B cell (primary cell): ENCODE results near the gene ARF6. TPM values are rescaled to one million over a fixed set of nuclear protein-coding genes. Genes with fewer than 3 reads are reported as not detected.
A peak's percentile ranks its signal among the peaks of the same experiment; 100 is the strongest.

ENCODE experiments used
- ATAC-seq: fragments of 200-7000 bp; cut with Tn5 transposase; one replicate; pipeline ENCODE4 v1.10.0; 2021; ENCODE audit warnings: low read depth, mild to moderate bottlenecking, moderate number of reproducible peaks, moderate library complexity
- CTCF ChIA-PET: fragments of 350-600 bp; sonication (Branson Sonifier 250); formaldehyde crosslinking; loops from one replicate; lab custom pipeline; 2021; ENCODE audit warnings: antibody characterized with exemption, inconsistent platforms; lab: Charles Lee
- POLR2A ChIA-PET: fragments of 350-600 bp; sonication (Branson Sonifier 250); formaldehyde crosslinking; loops from one replicate; lab custom pipeline; 2021; ENCODE audit warnings: antibody characterized with exemption; lab: Charles Lee
- DNase-seq: peaks from one replicate; pipeline ENCODE4 v3.0.0; 2013
- H2AFZ ChIP-seq: 2 replicates; pipeline ENCODE4 v1.6.1; 2012; ENCODE audit warnings: mild to moderate bottlenecking, low read depth, low read length; ENCODE audit not compliant: insufficient read depth, poor library complexity, severe bottlenecking
- H3K27ac ChIP-seq, 2 donors: 1 replicate in 1 of 2; 2 replicates in 1 of 2; pipeline ENCODE4 v1.5.1; 2012 to 2013; ENCODE audit warnings: low read length in 2 of 2, mild to moderate bottlenecking in 2 of 2, moderate library complexity in 1 of 2
- H3K27me3 ChIP-seq, 4 experiments: fragments of 200-600 bp in 1 of 4; sonication (generic) in 1 of 4; replicated peaks in 1 of 4; 1 replicate in 2 of 4; 2 replicates in 2 of 4; pipeline versions ENCODE4 v1.6.1 to v1.7.0; 2013 to 2016; ENCODE audit warnings: low read length in 3 of 4, mild to moderate bottlenecking in 2 of 4, mixed read lengths in 1 of 4, moderate library complexity in 1 of 4; ENCODE audit not compliant: insufficient read depth in 4 of 4, control insufficient read depth in 3 of 4; ENCODE audit errors: control extremely low read depth in 1 of 4
- H3K36me3 ChIP-seq, 2 experiments: replicated peaks in 1 of 2; 1 replicate in 1 of 2; 2 replicates in 1 of 2; pipeline versions ENCODE4 v1.6.1 to v1.7.1; 2013; ENCODE audit warnings: low read length in 1 of 2; ENCODE audit not compliant: insufficient read depth in 2 of 2, control insufficient read depth in 1 of 2; ENCODE audit errors: control extremely low read depth in 1 of 2, extremely low read depth in 1 of 2
- H3K4me1 ChIP-seq, 2 donors: fragments of 200-600 bp in 1 of 2; sonication (generic) in 1 of 2; 1 replicate in 1 of 2; 2 replicates in 1 of 2; pipeline versions ENCODE4 v1.5.1 to v1.6.1; 2013 to 2017; ENCODE audit warnings: low read length in 2 of 2; ENCODE audit not compliant: control insufficient read depth in 2 of 2, insufficient read depth in 2 of 2
- H3K4me2 ChIP-seq: replicated peaks from 2 replicates; pipeline ENCODE3; 2012; ENCODE audit warnings: mild to moderate bottlenecking, low read depth, low read length; ENCODE audit not compliant: poor library complexity, severe bottlenecking
- H3K4me3 ChIP-seq, 5 experiments: fragments of 200-600 bp in 1 of 5; sonication (generic) in 1 of 5; 1 replicate in 3 of 5; 2 replicates in 2 of 5; pipeline versions ENCODE4 v1.5.1 to v1.7.0; 2011 to 2016; ENCODE audit warnings: low read length in 4 of 5, mild to moderate bottlenecking in 4 of 5, low read depth in 2 of 5, control low read depth in 1 of 5, moderate library complexity in 1 of 5; ENCODE audit not compliant: insufficient read depth in 1 of 5; ENCODE audit errors: control extremely low read depth in 1 of 5, extremely low read depth in 1 of 5
- H3K79me2 ChIP-seq: fragments of 200-600 bp; sonication (generic); one replicate; pipeline ENCODE4 v1.6.0; 2016; ENCODE audit warnings: low read length; ENCODE audit not compliant: control insufficient read depth, insufficient read depth
- H3K9ac ChIP-seq: fragments of 200-600 bp; sonication (generic); 2 replicates; pipeline ENCODE4 v1.6.1; 2017; ENCODE audit warnings: mild to moderate bottlenecking, low read length, moderate library complexity
- H3K9me3 ChIP-seq, 3 donors: one replicate each; pipeline versions ENCODE4 v1.6.1 to v1.7.1; 2013; ENCODE audit warnings: low read length in 2 of 3; ENCODE audit not compliant: control insufficient read depth in 2 of 3, insufficient read depth in 1 of 3; ENCODE audit errors: control extremely low read depth in 1 of 3
- H4K20me1 ChIP-seq: 2 replicates; pipeline ENCODE4 v1.6.0; 2012; ENCODE audit warnings: mild to moderate bottlenecking, low read length; ENCODE audit not compliant: insufficient read depth, control insufficient read depth, poor library complexity, severe bottlenecking
- H3K27ac Mint-ChIP-seq: one replicate; pipeline ENCODE4 v1.8.0; 2021; ENCODE audit warnings: mixed read lengths
- H3K27me3 Mint-ChIP-seq: one replicate; pipeline ENCODE4 v1.8.0; 2021; ENCODE audit warnings: mixed read lengths
- H3K4me1 Mint-ChIP-seq: one replicate; pipeline ENCODE4 v1.8.0; 2021; ENCODE audit warnings: mixed read lengths
- H3K4me3 Mint-ChIP-seq: one replicate; pipeline ENCODE4 v1.8.0; 2021; ENCODE audit warnings: mixed read lengths
- H3K9me3 Mint-ChIP-seq: one replicate; pipeline ENCODE4 v1.8.0; 2022; ENCODE audit warnings: mixed read lengths; ENCODE audit not compliant: insufficient read depth
- CTCF ChIP-seq: fragments of 200-600 bp; IDR thresholded peaks from one replicate; pipeline ENCODE4 v1.8.0; 2022; ENCODE audit warnings: antibody characterized with exemption, mild to moderate bottlenecking
- EZH2 ChIP-seq: IDR thresholded peaks from 2 replicates; pipeline ENCODE4 v1.6.1; 2012; ENCODE audit warnings: borderline replicate concordance, low read depth, mild to moderate bottlenecking, moderate library complexity, low read length; ENCODE audit not compliant: insufficient read depth, poor library complexity, severe bottlenecking
- WGBS: methylation state at CpG from one replicate; pipeline ENCODE4 v1.1.5; 2013; ENCODE audit warnings: missing lambda C conversion rate; ENCODE audit not compliant: insufficient coverage; 5-methylcytosine and 5-hydroxymethylcytosine counted together
- intact Hi-C: fragments of 100-400 bp; cut with micrococcal nuclease; formaldehyde crosslinking; loops from one replicate; pipeline ENCODE4 v1.10.0; 2022
- polyA plus RNA-seq: library from polyadenylated mRNA; depleted of rRNA; stranded (reverse); fragments of >200 nt; gene quantifications from 2 replicates; pipeline ENCODE4 v1.2.3, GENCODE V29; 2012
- total RNA-seq, 2 donors: library from RNA; stranded (reverse); fragments of 120-200 nt in 1 of 2; gene quantifications; 1 replicate in 1 of 2; 2 replicates in 1 of 2; pipeline versions ENCODE4 v1.2.3 to v1.2.4, GENCODE V29; 2013 to 2022

Gene ARF6
- total and polyA plus RNA-seq, 2 donors (not counting 1 experiment from before 2014, with no cell fraction given), result 96.6 to 135 TPM

DNA sequence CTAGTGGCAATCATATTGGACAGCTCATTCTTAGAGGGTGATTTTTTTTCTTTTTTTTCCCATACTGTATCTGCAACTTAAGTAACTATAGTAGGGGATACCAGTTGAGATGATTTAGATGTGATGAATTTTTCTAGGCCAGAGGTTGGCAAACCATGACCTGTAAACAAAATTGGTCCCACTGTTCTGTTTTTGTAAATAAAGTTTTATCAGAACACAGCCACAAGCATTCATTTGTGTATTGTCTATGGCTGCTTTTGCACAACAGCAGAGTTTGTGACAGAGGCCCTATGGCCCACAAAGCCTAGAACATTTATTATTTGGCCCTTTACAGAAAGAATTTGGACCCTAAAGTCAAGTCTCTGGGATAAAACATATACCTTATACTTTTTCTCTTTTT, 11.4 kb downstream of the ARF6 start:
- Histone ChIP-seq H3K4me1 (peaks cover 19 to 32% of the 10 kb centered on the region in 2 donors), H3K9me3 (no peaks in the 10 kb centered on the region), H3K27me3 (no peaks in the 10 kb centered on the region), H3K9ac (no peak overlapping the region), H3K27ac (no peak overlapping the region), H3K4me2 (no peak overlapping the region), H4K20me1 (no peaks in the 10 kb centered on the region), H2AFZ (no peak overlapping the region), H3K79me2 (peaks cover 19% of the 10 kb centered on the region), H3K4me3 (no peak overlapping the region), H3K36me3 (no peaks in the 10 kb centered on the region)
- TF ChIP-seq EZH2 (no peak), CTCF (no peak)
- H3K4me3 Mint-ChIP-seq, result no peak overlapping the region
- H3K4me1 Mint-ChIP-seq, result peaks cover 35% of the 10 kb centered on the region
- no peaks in the 10 kb centered on the region for H3K9me3 Mint-ChIP-seq
- DNase-seq, result no peak
- H3K27me3 Mint-ChIP-seq, result no peaks in the 10 kb centered on the region
- ChIA-PET CTCF (no interaction called here), POLR2A (no interaction called here)
- intact Hi-C loops, result no loop called here
- H3K27ac Mint-ChIP-seq, result no peak overlapping the region
- ATAC-seq, result no peak

DNA sequence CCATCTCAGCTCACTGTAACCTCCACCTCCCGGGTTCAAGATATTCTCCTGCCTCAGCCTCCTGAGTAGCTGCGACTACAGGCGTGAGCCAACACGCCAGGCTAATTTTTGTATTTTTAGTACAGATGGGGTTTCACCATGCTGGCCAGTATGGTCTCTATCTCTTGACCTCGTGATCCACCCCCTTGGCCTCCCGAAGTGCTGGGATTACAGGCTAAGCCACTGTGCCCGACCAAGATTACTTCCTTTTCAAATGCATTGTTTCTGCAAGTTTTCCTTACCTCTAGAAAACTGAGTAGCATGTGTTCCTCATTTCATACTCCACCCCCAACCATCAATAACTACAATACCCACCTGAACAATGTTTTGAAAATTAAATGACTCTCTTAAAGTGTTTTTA, 13.1 kb downstream of the ARF6 start:
- CTCF ChIA-PET, result interaction anchor here (0.6 to 1.5 kb wide), 8 partner anchors 40 to 229 kb away, joined by 3 to 5 read pairs (median 3); no protein-coding TSS in a partner anchor
- no peaks in the 10 kb centered on the region for H3K27me3 ChIP-seq
- no peaks in the 10 kb centered on the region for H3K36me3 ChIP-seq
- no peak overlapping the region for H3K9ac ChIP-seq
- no peak overlapping the region for H2AFZ ChIP-seq
- DNase-seq (no peak), ATAC-seq (no peak)
- H3K27ac Mint-ChIP-seq, result peak overlapping the region; percentile 1
- H3K4me3 Mint-ChIP-seq, result peak overlapping the region; percentile 40
- H3K27ac ChIP-seq, result no peak overlapping the region
- H3K9me3 ChIP-seq, result no peaks in the 10 kb centered on the region
- H3K4me1 ChIP-seq, result peaks cover 19 to 28% of the 10 kb centered on the region in 2 donors
- POLR2A ChIA-PET, result interaction anchor here (1.1 kb wide), 1 partner anchor 18 kb away, joined by 3 read pairs; no protein-coding TSS in a partner anchor
- intact Hi-C loops, result no loop called here
- H3K27me3 Mint-ChIP-seq, result no peaks in the 10 kb centered on the region
- peaks cover 26% of the 10 kb centered on the region for H3K79me2 ChIP-seq
- peak overlapping the region; percentile 3 for H3K4me2 ChIP-seq
- H3K9me3 Mint-ChIP-seq, result no peaks in the 10 kb centered on the region
- H3K4me1 Mint-ChIP-seq, result peaks cover 29% of the 10 kb centered on the region
- no peak overlapping the region for H3K4me3 ChIP-seq
- no peaks in the 10 kb centered on the region for H4K20me1 ChIP-seq
- TF ChIP-seq CTCF (no peak), EZH2 (no peak)
- 21% methylated on average over 3 of the region's 7 CpGs for WGBS
